NCI-H146 treated with DMSO at 0.1 percent for 48 hours (cell line): ENCODE results near the gene PLRG1.

Experiments
- DNase-seq: peaks from one replicate; lab custom pipeline; 2025; ENCODE audit not compliant: unreplicated experiment; lab: John Stamatoyannopoulos, UW

PLRG1 gene

GRCh38 chr4:154574311-154574710, 24.1 kb upstream of the PLRG1 start:
- DNase-seq: no peak

- DNase-seq: no peak
Measured at GRCh38 chr4:154573190-154573870, 23.1 kb upstream of the PLRG1 start.

- DNase-seq: no peak
Measured at GRCh38 chr4:154569584-154569983, 19.4 kb upstream of the PLRG1 start.

GRCh38 chr4:154569028-154569427, 18.8 kb upstream of the PLRG1 start:
- no peak for DNase-seq

- DNase-seq: no peak
Measured at GRCh38 chr4:154566639-154567204, 16.5 kb upstream of the PLRG1 start.

GRCh38 chr4:154565704-154566103, 15.5 kb upstream of the PLRG1 start:
- no peak for DNase-seq

- no peak for DNase-seq
Measured at GRCh38 chr4:154564311-154564710, 14.1 kb upstream of the PLRG1 start.

- DNase-seq: no peak
Measured at GRCh38 chr4:154562697-154563254, 12.6 kb upstream of the PLRG1 start, which contains the start of gene FGB. FGB (plus strand) TSS chr4:154563011; CDS start chr4:154563019, 8 bp downstream.

- DNase-seq: no peak
Measured at GRCh38 chr4:154560824-154561231, 10.6 kb upstream of the PLRG1 start.

GRCh38 chr4:154560419-154560801, 10.2 kb upstream of the PLRG1 start:
- DNase-seq: no peak

- DNase-seq: peak; percentile 23
Measured at GRCh38 chr4:154559494-154560418, 9.6 kb upstream of the PLRG1 start.

- no peak for DNase-seq
Measured at GRCh38 chr4:154559141-154559493, 8.9 kb upstream of the PLRG1 start.

- DNase-seq: peak; percentile 1
Measured at GRCh38 chr4:154551872-154552686, 1.9 kb upstream of the PLRG1 start.

GRCh38 chr4:154545689-154546088, 4.5 kb downstream of the PLRG1 start:
- no peak for DNase-seq

- no peak for DNase-seq
Measured at GRCh38 chr4:154542271-154542879, 7.8 kb downstream of the PLRG1 start.

GRCh38 chr4:154534296-154534695, 15.9 kb downstream of the PLRG1 start:
- no peak for DNase-seq

- DNase-seq: no peak
Measured at GRCh38 chr4:154529728-154530519, 20.3 kb downstream of the PLRG1 start.

- no peak for DNase-seq
Measured at GRCh38 chr4:154528869-154529268, 21.3 kb downstream of the PLRG1 start.

GRCh38 chr4:154527308-154527707, 22.9 kb downstream of the PLRG1 start:
- no peak for DNase-seq

- DNase-seq: no peak
Measured at GRCh38 chr4:154526151-154526550, 24.0 kb downstream of the PLRG1 start.
